ENCODE measurements around the gene RIOX2. TPM values are rescaled to one million over a fixed set of nuclear protein-coding genes. Genes with fewer than 3 reads are reported as not detected.

RIOX2 gene
- total and polyA plus RNA-seq, 2 donors (not counting 1 experiment from before 2014, with no cell fraction given), result 18.5 to 23.6 TPM

DNA sequence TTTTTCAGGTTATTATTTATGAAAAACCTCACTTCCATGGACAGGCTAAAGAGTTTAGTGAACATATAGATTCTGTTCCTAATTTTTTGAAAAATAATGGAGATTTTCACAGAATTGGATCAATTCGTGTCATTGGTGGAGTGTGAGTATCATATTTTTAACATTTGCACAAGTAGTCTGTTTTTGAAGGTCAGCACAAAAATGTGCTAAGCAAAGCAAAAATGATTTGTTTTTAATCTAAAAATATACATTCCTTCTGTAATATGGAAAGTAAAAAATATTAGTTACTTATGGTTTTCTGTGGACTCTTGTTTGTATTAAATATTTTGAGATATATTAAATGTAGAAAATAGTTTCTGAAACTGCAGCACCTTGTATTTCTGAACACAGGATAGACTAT, 79.4 kb downstream of the RIOX2 start:
- H3K27ac ChIP-seq (ENCODE audit: low read length in 2 of 2), result no peak overlapping the region
- no peak overlapping the region for H3K27ac Mint-ChIP-seq
- H3K4me3 ChIP-seq (ENCODE audit: control extremely low read depth in 1 of 5, extremely low read depth in 1 of 5, insufficient read depth in 1 of 5, low read depth in 2 of 5, low read length in 4 of 5), result no peak overlapping the region
- H3K79me2 ChIP-seq (ENCODE audit: control insufficient read depth, insufficient read depth, low read length), result no peaks in the 10 kb centered on the region
- no peaks in the 10 kb centered on the region for H3K36me3 ChIP-seq (replicated peaks in 1 of 2; ENCODE audit: control extremely low read depth in 1 of 2, control insufficient read depth in 1 of 2, extremely low read depth in 1 of 2, insufficient read depth in 2 of 2, low read length in 1 of 2)
- H3K4me1 Mint-ChIP-seq, result peaks cover 11% of the 10 kb centered on the region
- no CpG with 5 or more reads among the region's 1 CpG for WGBS (ENCODE audit: insufficient coverage)
- H3K4me3 Mint-ChIP-seq, result no peak overlapping the region
- H3K27me3 Mint-ChIP-seq, result no peaks in the 10 kb centered on the region
- H3K9me3 Mint-ChIP-seq (ENCODE audit: insufficient read depth), result no peaks in the 10 kb centered on the region
- POLR2A ChIA-PET, result no interaction called here
- DNase-seq, result no peak
- intact Hi-C loops (cut with micrococcal nuclease), result no loop called here
- H3K4me2 ChIP-seq (replicated peaks; ENCODE audit: low read depth, low read length, poor library complexity, severe bottlenecking), result no peak overlapping the region
- no peak overlapping the region for H2AFZ ChIP-seq (ENCODE audit: insufficient read depth, low read depth, low read length, poor library complexity, severe bottlenecking)
- no peaks in the 10 kb centered on the region for H3K9me3 ChIP-seq (ENCODE audit: control extremely low read depth in 1 of 3, control insufficient read depth in 2 of 3, insufficient read depth in 1 of 3, low read length in 2 of 3)
- TF ChIP-seq, protein P1, sequence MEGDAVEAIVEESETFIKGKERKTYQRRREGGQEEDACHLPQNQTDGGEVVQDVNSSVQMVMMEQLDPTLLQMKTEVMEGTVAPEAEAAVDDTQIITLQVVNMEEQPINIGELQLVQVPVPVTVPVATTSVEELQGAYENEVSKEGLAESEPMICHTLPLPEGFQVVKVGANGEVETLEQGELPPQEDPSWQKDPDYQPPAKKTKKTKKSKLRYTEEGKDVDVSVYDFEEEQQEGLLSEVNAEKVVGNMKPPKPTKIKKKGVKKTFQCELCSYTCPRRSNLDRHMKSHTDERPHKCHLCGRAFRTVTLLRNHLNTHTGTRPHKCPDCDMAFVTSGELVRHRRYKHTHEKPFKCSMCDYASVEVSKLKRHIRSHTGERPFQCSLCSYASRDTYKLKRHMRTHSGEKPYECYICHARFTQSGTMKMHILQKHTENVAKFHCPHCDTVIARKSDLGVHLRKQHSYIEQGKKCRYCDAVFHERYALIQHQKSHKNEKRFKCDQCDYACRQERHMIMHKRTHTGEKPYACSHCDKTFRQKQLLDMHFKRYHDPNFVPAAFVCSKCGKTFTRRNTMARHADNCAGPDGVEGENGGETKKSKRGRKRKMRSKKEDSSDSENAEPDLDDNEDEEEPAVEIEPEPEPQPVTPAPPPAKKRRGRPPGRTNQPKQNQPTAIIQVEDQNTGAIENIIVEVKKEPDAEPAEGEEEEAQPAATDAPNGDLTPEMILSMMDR (IDR thresholded peaks at IDR 0.05), result no peak
- no peak for TF ChIP-seq EZH2 (IDR thresholded peaks at IDR 0.05; ENCODE audit: borderline replicate concordance, insufficient read depth, low read depth, low read length, poor library complexity, severe bottlenecking)
- H4K20me1 ChIP-seq (ENCODE audit: control insufficient read depth, insufficient read depth, low read length, poor library complexity, severe bottlenecking), result no peaks in the 10 kb centered on the region
- no peak for ATAC-seq (ENCODE audit: low read depth)
- CTCF ChIA-PET, result no interaction called here
- H3K4me1 ChIP-seq (ENCODE audit: control insufficient read depth in 2 of 2, insufficient read depth in 2 of 2, low read length in 2 of 2), result peaks cover 4 to 7% of the 10 kb centered on the region in 2 donors
- no peak overlapping the region for H3K9ac ChIP-seq (ENCODE audit: low read length)
- no peaks in the 10 kb centered on the region for H3K27me3 ChIP-seq (replicated peaks in 1 of 4; ENCODE audit: control extremely low read depth in 1 of 4, control insufficient read depth in 3 of 4, insufficient read depth in 4 of 4, low read length in 3 of 4)

Other genes with a start within 250 kb of the RIOX2 start
- gene ARL6, start 207.7 kb downstream of the RIOX2 start, total RNA-seq, result 5.6 and 7.5 TPM in 2 replicates
- 1.6 and 2.4 TPM in 2 replicates for gene ARL6, start 207.7 kb downstream of the RIOX2 start, polyA plus RNA-seq
- 2.0 and 2.2 TPM in 2 replicates for gene CRYBG3, start 150.4 kb downstream of the RIOX2 start, total RNA-seq
- 0.33 and 3.0 TPM in 2 replicates for gene CRYBG3, start 150.4 kb downstream of the RIOX2 start, polyA plus RNA-seq
- not detected in 2 replicates for gene GABRR3, start 62.9 kb upstream of the RIOX2 start, total RNA-seq
- gene GABRR3, start 62.9 kb upstream of the RIOX2 start, polyA plus RNA-seq, result not detected in 2 replicates
- not detected in 2 replicates for gene OR5AC2, start 114.7 kb upstream of the RIOX2 start, total RNA-seq
- not detected in 2 replicates for gene OR5AC2, start 114.7 kb upstream of the RIOX2 start, polyA plus RNA-seq
- 0.17 TPM in 1 of 2 replicates, not detected in the other for gene OR5H1, start 158.3 kb upstream of the RIOX2 start, total RNA-seq
- gene OR5H1, start 158.3 kb upstream of the RIOX2 start, polyA plus RNA-seq, result not detected in 2 replicates
- gene OR5H14, start 175.0 kb upstream of the RIOX2 start, total RNA-seq, result not detected in 2 replicates
- not detected in 2 replicates for gene OR5H14, start 175.0 kb upstream of the RIOX2 start, polyA plus RNA-seq
- gene OR5H15, start 194.3 kb upstream of the RIOX2 start, total RNA-seq, result not detected in 2 replicates
- not detected in 2 replicates for gene OR5H15, start 194.3 kb upstream of the RIOX2 start, polyA plus RNA-seq

Measured in B cell (primary cell).